WTC11 (cell line): Measurements from ENCODE around the gene AK5.

Source experiments
- ETV6 ChIP-seq: sonication (generic); formaldehyde crosslinking; IDR thresholded peaks from 2 replicates; pipeline ENCODE4 v1.8.1; 2022; ENCODE audit warnings: mild to moderate bottlenecking, missing genetic modification reagents
- NFE2L1 ChIP-seq: sonication (generic); formaldehyde crosslinking; IDR thresholded peaks from 2 replicates; pipeline ENCODE4 v1.8.1; 2023; ENCODE audit warnings: missing genetic modification reagents
- NFYB ChIP-seq: sonication (generic); formaldehyde crosslinking; conservative IDR thresholded peaks from 2 replicates; pipeline ENCODE4 v1.8.0; 2022; ENCODE audit warnings: low read depth, missing genetic modification reagents
- TEAD4 ChIP-seq: sonication (generic); formaldehyde crosslinking; IDR thresholded peaks from 2 replicates; pipeline ENCODE4 v1.8.0; 2022; ENCODE audit warnings: mild to moderate bottlenecking, missing genetic modification reagents
- TF ChIP-seq, protein P1 (sequence below): fragments of 200-600 bp; IDR thresholded peaks from 2 replicates; pipeline ENCODE4 v1.8.0; 2022; ENCODE audit warnings: antibody characterized with exemption
- TF ChIP-seq, protein P2 (sequence below): sonication (generic); formaldehyde crosslinking; IDR thresholded peaks from 2 replicates; pipeline ENCODE4 v1.8.0; 2022; ENCODE audit warnings: mild to moderate bottlenecking, missing genetic modification reagents
- TF ChIP-seq, protein P3 (sequence below): sonication (generic); formaldehyde crosslinking; IDR thresholded peaks from 2 replicates; pipeline ENCODE4 v1.8.0; 2022; ENCODE audit warnings: missing genetic modification reagents
- TF ChIP-seq, protein P4 (sequence below): sonication (generic); formaldehyde crosslinking; IDR thresholded peaks from 2 replicates; pipeline ENCODE4 v1.8.1; 2022; ENCODE audit warnings: low read depth, missing genetic modification reagents, borderline replicate concordance

DNA sequence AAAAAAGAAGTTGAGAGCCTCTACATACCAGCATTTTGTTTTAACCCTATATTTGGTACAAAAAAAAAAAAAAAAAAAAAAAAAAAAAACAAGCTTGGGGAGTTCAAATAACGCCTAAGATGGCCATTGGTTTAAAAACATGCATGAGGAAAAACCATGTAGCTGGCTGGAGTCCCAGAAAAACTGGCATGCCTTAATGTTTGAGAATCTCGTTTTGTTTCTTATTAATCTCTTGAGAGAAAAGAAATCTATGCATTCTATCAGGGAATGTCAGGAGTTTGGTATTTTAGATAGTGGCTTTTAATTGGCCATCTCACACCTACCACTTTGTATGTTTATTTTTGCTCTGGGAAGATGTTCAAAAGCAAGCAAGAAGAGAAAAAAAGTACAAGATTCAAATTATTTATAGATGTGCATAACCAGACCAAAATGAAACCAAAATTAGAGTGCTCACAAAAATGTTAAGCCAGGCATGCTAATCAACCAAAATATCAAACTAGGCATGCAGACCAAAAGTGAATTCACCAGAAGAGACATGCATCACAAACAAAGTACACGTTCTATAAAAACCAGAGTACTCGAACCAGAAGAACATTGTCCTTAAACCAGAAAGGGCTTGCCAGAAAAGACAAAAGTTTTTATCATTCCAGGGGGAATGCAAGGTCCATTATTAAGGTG is 156.6 kb downstream of the AK5 start:
- TF ChIP-seq, protein P1, sequence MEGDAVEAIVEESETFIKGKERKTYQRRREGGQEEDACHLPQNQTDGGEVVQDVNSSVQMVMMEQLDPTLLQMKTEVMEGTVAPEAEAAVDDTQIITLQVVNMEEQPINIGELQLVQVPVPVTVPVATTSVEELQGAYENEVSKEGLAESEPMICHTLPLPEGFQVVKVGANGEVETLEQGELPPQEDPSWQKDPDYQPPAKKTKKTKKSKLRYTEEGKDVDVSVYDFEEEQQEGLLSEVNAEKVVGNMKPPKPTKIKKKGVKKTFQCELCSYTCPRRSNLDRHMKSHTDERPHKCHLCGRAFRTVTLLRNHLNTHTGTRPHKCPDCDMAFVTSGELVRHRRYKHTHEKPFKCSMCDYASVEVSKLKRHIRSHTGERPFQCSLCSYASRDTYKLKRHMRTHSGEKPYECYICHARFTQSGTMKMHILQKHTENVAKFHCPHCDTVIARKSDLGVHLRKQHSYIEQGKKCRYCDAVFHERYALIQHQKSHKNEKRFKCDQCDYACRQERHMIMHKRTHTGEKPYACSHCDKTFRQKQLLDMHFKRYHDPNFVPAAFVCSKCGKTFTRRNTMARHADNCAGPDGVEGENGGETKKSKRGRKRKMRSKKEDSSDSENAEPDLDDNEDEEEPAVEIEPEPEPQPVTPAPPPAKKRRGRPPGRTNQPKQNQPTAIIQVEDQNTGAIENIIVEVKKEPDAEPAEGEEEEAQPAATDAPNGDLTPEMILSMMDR = no peak
- TF ChIP-seq, protein P2, sequence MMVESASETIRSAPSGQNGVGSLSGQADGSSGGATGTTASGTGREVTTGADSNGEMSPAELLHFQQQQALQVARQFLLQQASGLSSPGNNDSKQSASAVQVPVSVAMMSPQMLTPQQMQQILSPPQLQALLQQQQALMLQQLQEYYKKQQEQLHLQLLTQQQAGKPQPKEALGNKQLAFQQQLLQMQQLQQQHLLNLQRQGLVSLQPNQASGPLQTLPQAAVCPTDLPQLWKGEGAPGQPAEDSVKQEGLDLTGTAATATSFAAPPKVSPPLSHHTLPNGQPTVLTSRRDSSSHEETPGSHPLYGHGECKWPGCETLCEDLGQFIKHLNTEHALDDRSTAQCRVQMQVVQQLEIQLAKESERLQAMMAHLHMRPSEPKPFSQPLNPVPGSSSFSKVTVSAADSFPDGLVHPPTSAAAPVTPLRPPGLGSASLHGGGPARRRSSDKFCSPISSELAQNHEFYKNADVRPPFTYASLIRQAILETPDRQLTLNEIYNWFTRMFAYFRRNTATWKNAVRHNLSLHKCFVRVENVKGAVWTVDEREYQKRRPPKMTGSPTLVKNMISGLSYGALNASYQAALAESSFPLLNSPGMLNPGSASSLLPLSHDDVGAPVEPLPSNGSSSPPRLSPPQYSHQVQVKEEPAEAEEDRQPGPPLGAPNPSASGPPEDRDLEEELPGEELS = no peak
- TF ChIP-seq ETV6 (CRISPR knock-in tag) (no peak), NFE2L1 (CRISPR knock-in tag) (no peak), TEAD4 (CRISPR knock-in tag) (no peak), NFYB (CRISPR knock-in tag) (no peak)
- TF ChIP-seq, protein P3, sequence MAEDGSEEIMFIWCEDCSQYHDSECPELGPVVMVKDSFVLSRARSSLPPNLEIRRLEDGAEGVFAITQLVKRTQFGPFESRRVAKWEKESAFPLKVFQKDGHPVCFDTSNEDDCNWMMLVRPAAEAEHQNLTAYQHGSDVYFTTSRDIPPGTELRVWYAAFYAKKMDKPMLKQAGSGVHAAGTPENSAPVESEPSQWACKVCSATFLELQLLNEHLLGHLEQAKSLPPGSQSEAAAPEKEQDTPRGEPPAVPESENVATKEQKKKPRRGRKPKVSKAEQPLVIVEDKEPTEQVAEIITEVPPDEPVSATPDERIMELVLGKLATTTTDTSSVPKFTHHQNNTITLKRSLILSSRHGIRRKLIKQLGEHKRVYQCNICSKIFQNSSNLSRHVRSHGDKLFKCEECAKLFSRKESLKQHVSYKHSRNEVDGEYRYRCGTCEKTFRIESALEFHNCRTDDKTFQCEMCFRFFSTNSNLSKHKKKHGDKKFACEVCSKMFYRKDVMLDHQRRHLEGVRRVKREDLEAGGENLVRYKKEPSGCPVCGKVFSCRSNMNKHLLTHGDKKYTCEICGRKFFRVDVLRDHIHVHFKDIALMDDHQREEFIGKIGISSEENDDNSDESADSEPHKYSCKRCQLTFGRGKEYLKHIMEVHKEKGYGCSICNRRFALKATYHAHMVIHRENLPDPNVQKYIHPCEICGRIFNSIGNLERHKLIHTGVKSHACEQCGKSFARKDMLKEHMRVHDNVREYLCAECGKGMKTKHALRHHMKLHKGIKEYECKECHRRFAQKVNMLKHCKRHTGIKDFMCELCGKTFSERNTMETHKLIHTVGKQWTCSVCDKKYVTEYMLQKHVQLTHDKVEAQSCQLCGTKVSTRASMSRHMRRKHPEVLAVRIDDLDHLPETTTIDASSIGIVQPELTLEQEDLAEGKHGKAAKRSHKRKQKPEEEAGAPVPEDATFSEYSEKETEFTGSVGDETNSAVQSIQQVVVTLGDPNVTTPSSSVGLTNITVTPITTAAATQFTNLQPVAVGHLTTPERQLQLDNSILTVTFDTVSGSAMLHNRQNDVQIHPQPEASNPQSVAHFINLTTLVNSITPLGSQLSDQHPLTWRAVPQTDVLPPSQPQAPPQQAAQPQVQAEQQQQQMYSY (CRISPR knock-in tag) = no peak
- TF ChIP-seq, protein P4, sequence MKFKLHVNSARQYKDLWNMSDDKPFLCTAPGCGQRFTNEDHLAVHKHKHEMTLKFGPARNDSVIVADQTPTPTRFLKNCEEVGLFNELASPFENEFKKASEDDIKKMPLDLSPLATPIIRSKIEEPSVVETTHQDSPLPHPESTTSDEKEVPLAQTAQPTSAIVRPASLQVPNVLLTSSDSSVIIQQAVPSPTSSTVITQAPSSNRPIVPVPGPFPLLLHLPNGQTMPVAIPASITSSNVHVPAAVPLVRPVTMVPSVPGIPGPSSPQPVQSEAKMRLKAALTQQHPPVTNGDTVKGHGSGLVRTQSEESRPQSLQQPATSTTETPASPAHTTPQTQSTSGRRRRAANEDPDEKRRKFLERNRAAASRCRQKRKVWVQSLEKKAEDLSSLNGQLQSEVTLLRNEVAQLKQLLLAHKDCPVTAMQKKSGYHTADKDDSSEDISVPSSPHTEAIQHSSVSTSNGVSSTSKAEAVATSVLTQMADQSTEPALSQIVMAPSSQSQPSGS (CRISPR knock-in tag) = no peak
